HepG2 (cell line): Measurements from ENCODE around the gene CXCR5. TPM values are rescaled to one million over a fixed set of nuclear protein-coding genes. Genes with fewer than 3 reads are reported as not detected.

Experiments
- ATAC-seq: fragments of 200-7000 bp; cut with Tn5 transposase; 3 replicates; pipeline ENCODE4 v1.9.1; 2020; ENCODE audit warnings: mild to moderate bottlenecking, moderate library complexity
- BruUV-seq: library from RNA; stranded (reverse); fragments of 400-500 nt; replicated peaks from 2 replicates; lab custom pipeline; 2021; lab: Mats Ljungman, UMichigan
- CTCF ChIA-PET: fragments of 300-600 bp; formaldehyde crosslinking; extraction: SDS; loops from one replicate; lab custom pipeline; 2021; ENCODE audit warnings: low total read pairs, inconsistent platforms, low intra/inter-chr PET ratio; lab: Yijun Ruan, JAX
- POLR2A ChIA-PET: fragments of 350-600 bp; sonication (Branson Sonifier 250); formaldehyde crosslinking; loops from one replicate; lab custom pipeline; 2020; ENCODE audit warnings: antibody characterized with exemption, inconsistent platforms; lab: Yijun Ruan, JAX
- DNase-seq: peaks from one replicate; pipeline ENCODE4 v3.0.0-alpha.2; 2015; ENCODE audit warnings: low spot score
- FAIRE-seq: peaks from 3 replicates; lab custom pipeline; 2011; peaks lifted over from hg19 to GRCh38; lab: Jason Lieb, UNC
- H2AFZ ChIP-seq: one replicate; pipeline ENCODE4 v1.6.1; 2011; ENCODE audit warnings: low read length, inconsistent platforms
- H3K27ac ChIP-seq: fragments of 300-600 bp; 3 replicates; pipeline ENCODE4 v1.8.0; 2011; ENCODE audit warnings: mixed run types, mild to moderate bottlenecking, mixed read lengths, low read length, inconsistent platforms; ENCODE audit not compliant: insufficient read depth; ENCODE audit errors: extremely low read length
- H3K27me3 ChIP-seq, 2 experiments: fragments of 200-600 bp in 1 of 2; 2 replicates in 1 of 2; 3 replicates in 1 of 2; pipeline versions ENCODE4 v1.6.0 to v1.8.0; 2011; ENCODE audit warnings: low read length in 2 of 2, mild to moderate bottlenecking in 2 of 2, moderate library complexity in 2 of 2, inconsistent platforms in 1 of 2; ENCODE audit not compliant: insufficient read depth in 2 of 2, control insufficient read depth in 1 of 2
- H3K36me3 ChIP-seq, 2 experiments: fragments of 200-600 bp in 1 of 2; replicated peaks in 1 of 2; 2 replicates in 1 of 2; 3 replicates in 1 of 2; pipeline versions ENCODE4 v1.5.1 to v1.8.0; 2011; ENCODE audit warnings: low read length in 2 of 2, inconsistent platforms in 1 of 2; ENCODE audit not compliant: insufficient read depth in 2 of 2, control insufficient read depth in 1 of 2
- H3K4me1 ChIP-seq: 2 replicates; pipeline ENCODE4 v1.5.1; 2012; ENCODE audit warnings: low read length, inconsistent platforms; ENCODE audit not compliant: insufficient read depth
- H3K4me2 ChIP-seq: 2 replicates; pipeline ENCODE4 v1.6.0; 2011; ENCODE audit warnings: low read depth, low read length, inconsistent platforms
- H3K4me3 ChIP-seq, 3 experiments: fragments of 200-600 bp in 1 of 3; sonication (generic), shearing (Covaris generic) in 1 of 3; replicated peaks in 1 of 3; 2 replicates each; pipeline ENCODE4 v1.5.1; 2011 to 2016; ENCODE audit warnings: low read length in 3 of 3, inconsistent platforms in 2 of 3, low read depth in 2 of 3, mild to moderate bottlenecking in 2 of 3, control low read depth in 1 of 3, mixed read lengths in 1 of 3; ENCODE audit not compliant: insufficient read depth in 1 of 3
- H3K79me2 ChIP-seq: one replicate; pipeline ENCODE4 v1.6.1; 2011; ENCODE audit warnings: low read length, inconsistent platforms; ENCODE audit not compliant: insufficient read depth
- H3K9ac ChIP-seq: 2 replicates; pipeline ENCODE4 v1.6.0; 2011; ENCODE audit warnings: mild to moderate bottlenecking, low read depth, low read length, inconsistent platforms; ENCODE audit not compliant: insufficient read depth
- H3K9me3 ChIP-seq: 2 replicates; pipeline ENCODE4 v1.5.1; 2012; ENCODE audit warnings: mild to moderate bottlenecking, low read length
- H4K20me1 ChIP-seq: 2 replicates; pipeline ENCODE4 v1.6.0; 2011; ENCODE audit warnings: inconsistent platforms, mild to moderate bottlenecking, low read length, moderate library complexity; ENCODE audit not compliant: insufficient read depth
- ZNF160 ChIP-seq: sonication (generic); formaldehyde crosslinking; IDR thresholded peaks from 2 replicates; pipeline ENCODE4 v1.8.0; 2022; ENCODE audit warnings: mild to moderate bottlenecking, inconsistent platforms, missing genetic modification reagents
- ZNF484 ChIP-seq: sonication (generic); formaldehyde crosslinking; IDR thresholded peaks from 2 replicates; pipeline ENCODE4 v1.5.1; 2020; ENCODE audit warnings: mild to moderate bottlenecking, low read depth, missing genetic modification reagents, borderline replicate concordance
- ZNF713 ChIP-seq: sonication (generic); formaldehyde crosslinking; IDR thresholded peaks from 2 replicates; pipeline ENCODE4 v1.4.0; 2020; ENCODE audit warnings: mild to moderate bottlenecking, missing genetic modification reagents
- WGBS: methylation state at CpG from one replicate; pipeline ENCODE4 v1.1.6; 2017; ENCODE audit warnings: low lambda C conversion rate; 5-methylcytosine and 5-hydroxymethylcytosine counted together
- in situ Hi-C: cut with HindIII; loops from 2 replicates; pipeline ENCODE4 v1.10.0; 2017; ENCODE audit warnings: low pct_unique_long_range_greater_than_20kb; ENCODE audit not compliant: extremely low pct_ligation_motif_present
- intact Hi-C: fragments of 100-400 bp; cut with micrococcal nuclease; formaldehyde crosslinking; loops from one replicate; pipeline ENCODE4 v1.10.0; 2022; ENCODE audit not compliant: unreplicated experiment
- polyA plus RNA-seq, 8 experiments: library from polyadenylated mRNA; depleted of rRNA in 3 of 8; stranded (reverse) in 7 of 8; unstranded in 1 of 8; fragments of >200 nt; fragmentation: Illumina TruSeq in 4 of 8; extraction: Trizol in 4 of 8; gene quantifications; 2 replicates each; pipeline versions ENCODE4 v1.2.1 to v1.2.3, GENCODE V29; 2011 to 2016; ENCODE audit warnings: low read depth in 4 of 8, missing spikeins in 1 of 8, mixed read lengths in 1 of 8; ENCODE audit not compliant: insufficient read depth in 1 of 8
- total RNA-seq, 5 experiments: library from RNA; depleted of rRNA; stranded (reverse); fragments of >200 nt; fragmentation: Illumina TruSeq; extraction: Trizol; gene quantifications; 2 replicates each; pipeline ENCODE4 v1.2.3, GENCODE V29; 2016; ENCODE audit warnings: low read depth in 1 of 5
- TF ChIP-seq, protein P1 (sequence below): sonication (generic); formaldehyde crosslinking; IDR thresholded peaks from 2 replicates; pipeline ENCODE4 v1.5.0; 2020; ENCODE audit warnings: missing genetic modification reagents, mild to moderate bottlenecking, borderline replicate concordance
- TF ChIP-seq, protein P2 (sequence below): fragments of 450-650 bp; IDR thresholded peaks from 2 replicates; pipeline ENCODE4 v1.6.1; 2017; ENCODE audit warnings: mild to moderate bottlenecking
- TF ChIP-seq, protein P3 (sequence below), 2 experiments: fragments of 450-650 bp in 1 of 2; sonication (generic) in 1 of 2; formaldehyde crosslinking in 1 of 2; IDR thresholded peaks; 2 replicates each; pipeline versions ENCODE4 v1.6.1 to v1.8.0; 2016 to 2022; ENCODE audit warnings: antibody characterized with exemption in 1 of 2, mild to moderate bottlenecking in 1 of 2, missing genetic modification reagents in 1 of 2

The CXCR5 gene
- total and polyA plus RNA-seq, 2 of the 13 experiments (the other 11 are each of a cell fraction or from before 2014, with no cell fraction given) = not detected

DNA sequence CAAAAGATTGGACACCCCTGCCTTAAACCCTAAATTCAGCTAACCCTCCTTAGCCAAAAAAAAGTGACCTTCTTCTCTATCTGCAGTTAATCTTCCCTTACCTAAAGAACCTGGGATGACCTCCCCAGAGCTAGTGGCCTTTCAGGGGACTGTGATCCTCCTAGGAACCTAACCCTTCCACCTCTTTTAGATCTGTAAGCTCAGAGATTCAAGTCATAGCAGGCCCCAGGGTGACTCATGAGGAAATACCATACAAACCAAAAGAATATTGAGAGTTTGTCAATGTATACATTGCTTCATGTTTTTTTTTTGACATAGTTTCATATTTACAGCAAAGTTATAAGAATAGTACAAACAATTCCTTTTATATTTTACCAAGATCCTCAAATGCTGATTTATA, 38.3 kb upstream of the CXCR5 start (continued):
- TF ChIP-seq, protein P1, sequence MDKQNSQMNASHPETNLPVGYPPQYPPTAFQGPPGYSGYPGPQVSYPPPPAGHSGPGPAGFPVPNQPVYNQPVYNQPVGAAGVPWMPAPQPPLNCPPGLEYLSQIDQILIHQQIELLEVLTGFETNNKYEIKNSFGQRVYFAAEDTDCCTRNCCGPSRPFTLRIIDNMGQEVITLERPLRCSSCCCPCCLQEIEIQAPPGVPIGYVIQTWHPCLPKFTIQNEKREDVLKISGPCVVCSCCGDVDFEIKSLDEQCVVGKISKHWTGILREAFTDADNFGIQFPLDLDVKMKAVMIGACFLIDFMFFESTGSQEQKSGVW = no peak

DNA sequence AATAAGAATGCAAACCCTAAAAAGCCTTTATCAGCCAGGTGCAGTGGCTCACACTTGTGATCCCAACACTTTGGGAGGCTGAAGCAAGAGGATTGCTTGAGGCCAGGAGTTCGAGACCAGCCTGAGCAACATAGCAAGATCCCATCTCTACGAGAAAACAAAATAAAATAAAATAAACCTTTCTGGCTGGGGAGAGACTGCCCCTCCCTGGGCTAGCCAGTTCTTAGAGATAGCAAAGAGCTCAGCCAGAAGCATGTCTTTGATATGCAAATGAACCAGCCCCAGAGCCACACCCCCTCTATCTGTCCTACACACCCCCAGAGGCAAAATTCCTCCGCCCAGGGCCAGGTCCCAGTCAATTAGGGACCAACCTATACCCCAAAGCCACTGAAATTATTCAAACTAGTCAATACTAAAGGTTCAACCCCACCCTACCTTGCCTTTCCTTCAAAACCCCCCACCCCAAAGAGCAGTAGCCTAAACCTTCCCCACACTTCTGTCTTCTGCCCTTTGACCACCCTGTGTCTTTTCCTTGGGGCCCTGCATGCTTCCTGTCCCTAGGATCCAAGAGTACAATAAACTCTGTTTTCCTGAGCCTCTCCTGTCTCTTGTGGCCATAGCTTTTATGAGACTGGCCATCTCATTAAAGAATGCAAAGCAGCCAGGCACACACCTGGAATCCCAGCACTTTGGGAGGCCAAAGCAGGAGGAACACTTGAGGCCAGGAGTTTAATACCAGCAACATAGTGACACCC, 37.3 kb upstream of the CXCR5 start:
- Histone ChIP-seq H3K4me2 (no peak overlapping the region), H3K9ac (no peak overlapping the region), H3K27ac (no peak overlapping the region), H3K79me2 (no peaks in the 10 kb centered on the region), H3K4me3 (no peak overlapping the region), H2AFZ (no peak overlapping the region), H3K4me1 (peaks cover 20% of the 10 kb centered on the region), H3K36me3 (no peaks in the 10 kb centered on the region), H3K9me3 (no peaks in the 10 kb centered on the region), H3K27me3 (no peaks in the 10 kb centered on the region), H4K20me1 (no peaks in the 10 kb centered on the region)
- no TSS peak for BruUV-seq
- no peak for ATAC-seq
- intact Hi-C loops = no loop called here
- WGBS = 26% methylated on average over 3 of the region's 3 CpGs
- in situ Hi-C loops = no loop called here
- no peak for DNase-seq
- CTCF ChIA-PET = no interaction called here
- FAIRE-seq = no peak
- POLR2A ChIA-PET = no interaction called here
- TF ChIP-seq ZNF713 (no peak), ZNF160 (CRISPR knock-in tag) (no peak), ZNF484 (no peak)
- TF ChIP-seq, protein P2, sequence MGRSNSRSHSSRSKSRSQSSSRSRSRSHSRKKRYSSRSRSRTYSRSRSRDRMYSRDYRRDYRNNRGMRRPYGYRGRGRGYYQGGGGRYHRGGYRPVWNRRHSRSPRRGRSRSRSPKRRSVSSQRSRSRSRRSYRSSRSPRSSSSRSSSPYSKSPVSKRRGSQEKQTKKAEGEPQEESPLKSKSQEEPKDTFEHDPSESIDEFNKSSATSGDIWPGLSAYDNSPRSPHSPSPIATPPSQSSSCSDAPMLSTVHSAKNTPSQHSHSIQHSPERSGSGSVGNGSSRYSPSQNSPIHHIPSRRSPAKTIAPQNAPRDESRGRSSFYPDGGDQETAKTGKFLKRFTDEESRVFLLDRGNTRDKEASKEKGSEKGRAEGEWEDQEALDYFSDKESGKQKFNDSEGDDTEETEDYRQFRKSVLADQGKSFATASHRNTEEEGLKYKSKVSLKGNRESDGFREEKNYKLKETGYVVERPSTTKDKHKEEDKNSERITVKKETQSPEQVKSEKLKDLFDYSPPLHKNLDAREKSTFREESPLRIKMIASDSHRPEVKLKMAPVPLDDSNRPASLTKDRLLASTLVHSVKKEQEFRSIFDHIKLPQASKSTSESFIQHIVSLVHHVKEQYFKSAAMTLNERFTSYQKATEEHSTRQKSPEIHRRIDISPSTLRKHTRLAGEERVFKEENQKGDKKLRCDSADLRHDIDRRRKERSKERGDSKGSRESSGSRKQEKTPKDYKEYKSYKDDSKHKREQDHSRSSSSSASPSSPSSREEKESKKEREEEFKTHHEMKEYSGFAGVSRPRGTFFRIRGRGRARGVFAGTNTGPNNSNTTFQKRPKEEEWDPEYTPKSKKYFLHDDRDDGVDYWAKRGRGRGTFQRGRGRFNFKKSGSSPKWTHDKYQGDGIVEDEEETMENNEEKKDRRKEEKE = no peak
- TF ChIP-seq, protein P3, sequence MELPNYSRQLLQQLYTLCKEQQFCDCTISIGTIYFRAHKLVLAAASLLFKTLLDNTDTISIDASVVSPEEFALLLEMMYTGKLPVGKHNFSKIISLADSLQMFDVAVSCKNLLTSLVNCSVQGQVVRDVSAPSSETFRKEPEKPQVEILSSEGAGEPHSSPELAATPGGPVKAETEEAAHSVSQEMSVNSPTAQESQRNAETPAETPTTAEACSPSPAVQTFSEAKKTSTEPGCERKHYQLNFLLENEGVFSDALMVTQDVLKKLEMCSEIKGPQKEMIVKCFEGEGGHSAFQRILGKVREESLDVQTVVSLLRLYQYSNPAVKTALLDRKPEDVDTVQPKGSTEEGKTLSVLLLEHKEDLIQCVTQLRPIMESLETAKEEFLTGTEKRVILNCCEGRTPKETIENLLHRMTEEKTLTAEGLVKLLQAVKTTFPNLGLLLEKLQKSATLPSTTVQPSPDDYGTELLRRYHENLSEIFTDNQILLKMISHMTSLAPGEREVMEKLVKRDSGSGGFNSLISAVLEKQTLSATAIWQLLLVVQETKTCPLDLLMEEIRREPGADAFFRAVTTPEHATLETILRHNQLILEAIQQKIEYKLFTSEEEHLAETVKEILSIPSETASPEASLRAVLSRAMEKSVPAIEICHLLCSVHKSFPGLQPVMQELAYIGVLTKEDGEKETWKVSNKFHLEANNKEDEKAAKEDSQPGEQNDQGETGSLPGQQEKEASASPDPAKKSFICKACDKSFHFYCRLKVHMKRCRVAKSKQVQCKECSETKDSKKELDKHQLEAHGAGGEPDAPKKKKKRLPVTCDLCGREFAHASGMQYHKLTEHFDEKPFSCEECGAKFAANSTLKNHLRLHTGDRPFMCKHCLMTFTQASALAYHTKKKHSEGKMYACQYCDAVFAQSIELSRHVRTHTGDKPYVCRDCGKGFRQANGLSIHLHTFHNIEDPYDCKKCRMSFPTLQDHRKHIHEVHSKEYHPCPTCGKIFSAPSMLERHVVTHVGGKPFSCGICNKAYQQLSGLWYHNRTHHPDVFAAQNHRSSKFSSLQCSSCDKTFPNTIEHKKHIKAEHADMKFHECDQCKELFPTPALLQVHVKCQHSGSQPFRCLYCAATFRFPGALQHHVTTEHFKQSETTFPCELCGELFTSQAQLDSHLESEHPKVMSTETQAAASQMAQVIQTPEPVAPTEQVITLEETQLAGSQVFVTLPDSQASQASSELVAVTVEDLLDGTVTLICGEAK (IDR thresholded peaks at IDR 0.05) = no peak
- TF ChIP-seq, protein P3 (CRISPR knock-in tag; IDR thresholded peaks at IDR 0.05) = no peak
